GM12878 (cell line): Measurements from ENCODE around the gene TMPRSS13. TPM values are rescaled to one million over a fixed set of nuclear protein-coding genes. Genes with fewer than 3 reads are reported as not detected.

Experiments
- ATAC-seq: fragments of 200-7000 bp; cut with Tn5 transposase; 3 replicates; pipeline ENCODE4 v1.9.1; 2020; ENCODE audit warnings: mild to moderate bottlenecking, moderate library complexity
- BruUV-seq: library from RNA; stranded (reverse); fragments of 400-500 nt; replicated peaks from 2 replicates; lab custom pipeline; 2021; lab: Mats Ljungman, UMichigan
- CTCF ChIA-PET: fragments of 300-600 bp; sonication (Branson Sonifier 250); formaldehyde crosslinking; extraction: SDS; loops from one replicate; lab custom pipeline; 2021; ENCODE audit warnings: inconsistent platforms; lab: Yijun Ruan, JAX
- POLR2A ChIA-PET: fragments of 350-600 bp; formaldehyde crosslinking; extraction: SDS; loops from one replicate; lab custom pipeline; 2021; ENCODE audit warnings: inconsistent platforms; lab: Charles Lee
- RAD21 ChIA-PET: fragments of 300-600 bp; sonication (Branson Sonifier 250); formaldehyde crosslinking; loops from one replicate; lab custom pipeline; 2023; ENCODE audit warnings: antibody characterized with exemption; ENCODE audit not compliant: unreplicated experiment; lab: Charles Lee
- SMC1A ChIA-PET: fragments of 300-600 bp; sonication (Branson Sonifier 250); formaldehyde crosslinking; loops from one replicate; lab custom pipeline; 2023; ENCODE audit not compliant: unreplicated experiment, uncharacterized antibody; lab: Charles Lee
- DNase-seq: peaks from one replicate; pipeline ENCODE4 v3.0.0-alpha.2; 2011; ENCODE audit warnings: low read depth, low spot score
- FAIRE-seq: peaks from 3 replicates; lab custom pipeline; 2011; peaks lifted over from hg19 to GRCh38; lab: Jason Lieb, UNC
- H2AFZ ChIP-seq: 2 replicates; pipeline ENCODE4 v1.6.0; 2011; ENCODE audit warnings: low read depth, low read length, control low read depth; ENCODE audit not compliant: control insufficient read depth
- H3K27ac ChIP-seq: 2 replicates; pipeline ENCODE4 v1.5.1; 2011; ENCODE audit warnings: control low read depth; ENCODE audit not compliant: control insufficient read depth, insufficient read depth
- H3K27me3 ChIP-seq, 2 experiments: replicated peaks in 1 of 2; 2 replicates each; pipeline versions ENCODE4 v1.6.0 to v1.6.1; 2011; ENCODE audit warnings: low read length in 1 of 2; ENCODE audit not compliant: control insufficient read depth in 2 of 2, insufficient read depth in 2 of 2
- H3K36me3 ChIP-seq, 2 experiments: 2 replicates each; pipeline ENCODE4 v1.5.1; 2011; ENCODE audit warnings: low read length in 1 of 2; ENCODE audit not compliant: control insufficient read depth in 2 of 2, insufficient read depth in 2 of 2
- H3K4me1 ChIP-seq: 2 replicates; pipeline ENCODE4 v1.6.1; 2011; ENCODE audit warnings: mild to moderate bottlenecking, low read length, moderate library complexity, mixed read lengths; ENCODE audit not compliant: control insufficient read depth, insufficient read depth
- H3K4me2 ChIP-seq: 2 replicates; pipeline ENCODE4 v1.6.0; 2011; ENCODE audit warnings: control low read depth; ENCODE audit not compliant: control insufficient read depth, insufficient read depth
- H3K4me3 ChIP-seq: fragments of 200-600 bp; sonication (generic); 2 replicates; pipeline ENCODE4 v1.5.1; 2016
- H3K79me2 ChIP-seq: 2 replicates; pipeline ENCODE4 v1.6.0; 2011; ENCODE audit warnings: low read length; ENCODE audit not compliant: control insufficient read depth, insufficient read depth
- H3K9ac ChIP-seq: 2 replicates; pipeline ENCODE4 v1.8.0; 2011; ENCODE audit warnings: low read length, control low read depth, mixed read lengths; ENCODE audit not compliant: control insufficient read depth, insufficient read depth
- H3K9me3 ChIP-seq: replicated peaks from 3 replicates; pipeline ENCODE4 v1.5.1; 2011; ENCODE audit warnings: mild to moderate bottlenecking, low read length; ENCODE audit not compliant: control insufficient read depth, insufficient read depth
- H4K20me1 ChIP-seq: 2 replicates; pipeline ENCODE4 v1.6.0; 2011; ENCODE audit not compliant: control insufficient read depth, insufficient read depth
- BACH1 ChIP-seq: fragments of 450-650 bp; IDR thresholded peaks from 2 replicates; pipeline ENCODE4 v1.6.1; 2017; ENCODE audit warnings: mild to moderate bottlenecking, borderline replicate concordance
- CHD1 ChIP-seq: IDR thresholded peaks from 2 replicates; pipeline ENCODE4 v1.6.1; 2012; ENCODE audit warnings: low read depth, low read length, improper control_type of control experiment
- MYB ChIP-seq: fragments of 150-350 bp; IDR thresholded peaks from 2 replicates; pipeline ENCODE4 v1.6.1; 2014; ENCODE audit warnings: mild to moderate bottlenecking, low read depth, low read length, borderline replicate concordance
- SMC3 ChIP-seq: IDR thresholded peaks from 2 replicates; pipeline ENCODE4 v1.6.1; 2011; ENCODE audit warnings: low read length, improper control_type of control experiment, borderline replicate concordance
- WGBS: methylation state at CpG from one replicate; pipeline ENCODE4 v1.1.6; 2016; ENCODE audit warnings: low lambda C conversion rate; ENCODE audit not compliant: insufficient replicate concordance, insufficient coverage; ENCODE audit errors: missing lambda C conversion rate; 5-methylcytosine and 5-hydroxymethylcytosine counted together
- in situ Hi-C: fragments of 300-500 bp; cut with MboI; formaldehyde crosslinking; loops from 9 replicates; pipeline ENCODE4 v1.14.3; 2018; ENCODE audit warnings: mixed read lengths
- intact Hi-C: fragments of 100-400 bp; cut with micrococcal nuclease; formaldehyde crosslinking; loops from one replicate; pipeline ENCODE4 v1.14.2; 2022; ENCODE audit not compliant: unreplicated experiment
- polyA plus RNA-seq, 11 experiments: library from polyadenylated mRNA; depleted of rRNA in 4 of 11; unstranded in 6 of 11; stranded (reverse) in 5 of 11; fragments of >200 nt; fragmentation: Nextera tagmentation in 4 of 11; fragmentation: Illumina TruSeq in 1 of 11; extraction: Ambion mirVana in 4 of 11; extraction: Trizol in 1 of 11; gene quantifications; 1 replicate in 1 of 11; 2 replicates in 10 of 11; pipeline versions ENCODE4 v1.2.1 to v1.2.3, GENCODE V29; 2011 to 2016; ENCODE audit warnings: inconsistent platforms in 2 of 11, missing spikeins in 2 of 11, low read depth in 1 of 11
- total RNA-seq, 4 experiments: library from RNA; depleted of rRNA in 3 of 4; stranded (reverse); fragments of >200 nt in 3 of 4; fragmentation: Illumina TruSeq in 1 of 4; extraction: Trizol in 1 of 4; gene quantifications; 2 replicates each; pipeline versions ENCODE4 v1.2.1 to v1.2.3, GENCODE V29; 2013 to 2021
- TF ChIP-seq, protein P1 (sequence below): fragments of 450-650 bp; IDR thresholded peaks from 2 replicates; pipeline ENCODE4 v1.6.1; 2017; ENCODE audit warnings: low read depth, mild to moderate bottlenecking, moderate library complexity
- TF ChIP-seq, protein P2 (sequence below): IDR thresholded peaks from 2 replicates; pipeline ENCODE4 v1.6.1; 2012; ENCODE audit warnings: improper control_type of control experiment, low read depth, low read length; ENCODE audit not compliant: insufficient replicate concordance

Gene TMPRSS13
- total and polyA plus RNA-seq, 10 of the 15 experiments (the other 5 are each of a cell fraction or from before 2014, with no cell fraction given), result 0.05 to 0.50 (median 0.26) TPM; not detected in 2

DNA sequence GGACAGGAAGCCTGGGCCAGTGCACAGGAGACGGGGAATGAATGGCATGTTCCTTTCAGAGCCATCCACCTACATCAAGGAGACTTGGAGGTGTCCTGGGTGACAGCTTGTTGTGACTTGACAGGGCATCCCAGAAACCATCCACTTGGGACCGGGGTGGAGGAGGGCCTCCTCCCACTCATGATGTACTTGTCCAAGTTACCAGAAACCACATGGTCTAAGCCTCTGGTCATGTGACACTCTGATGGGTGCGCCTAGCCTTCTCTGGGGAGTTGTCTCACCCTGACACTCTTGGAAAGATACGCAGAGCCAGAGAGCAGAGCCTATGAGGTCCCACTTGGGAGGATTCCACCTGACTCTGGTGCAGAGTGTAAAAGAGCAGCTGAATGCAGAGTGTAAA lies 31.1 kb downstream of the TMPRSS13 start:
- Histone ChIP-seq H4K20me1 (no peaks in the 10 kb centered on the region), H3K9ac (no peak overlapping the region), H3K4me1 (peaks cover 4% of the 10 kb centered on the region), H3K27me3 (no peaks in the 10 kb centered on the region), H3K4me3 (no peak overlapping the region), H3K36me3 (no peaks in the 10 kb centered on the region), H3K4me2 (no peak overlapping the region), H3K79me2 (no peaks in the 10 kb centered on the region), H3K9me3 (no peaks in the 10 kb centered on the region), H3K27ac (no peak overlapping the region), H2AFZ (no peak overlapping the region)
- ATAC-seq, result no peak
- intact Hi-C loops (no loop called here), in situ Hi-C loops (no loop called here)
- no peak for FAIRE-seq
- 47% methylated on average over 4 of the region's 4 CpGs for WGBS
- TF ChIP-seq, protein P1, sequence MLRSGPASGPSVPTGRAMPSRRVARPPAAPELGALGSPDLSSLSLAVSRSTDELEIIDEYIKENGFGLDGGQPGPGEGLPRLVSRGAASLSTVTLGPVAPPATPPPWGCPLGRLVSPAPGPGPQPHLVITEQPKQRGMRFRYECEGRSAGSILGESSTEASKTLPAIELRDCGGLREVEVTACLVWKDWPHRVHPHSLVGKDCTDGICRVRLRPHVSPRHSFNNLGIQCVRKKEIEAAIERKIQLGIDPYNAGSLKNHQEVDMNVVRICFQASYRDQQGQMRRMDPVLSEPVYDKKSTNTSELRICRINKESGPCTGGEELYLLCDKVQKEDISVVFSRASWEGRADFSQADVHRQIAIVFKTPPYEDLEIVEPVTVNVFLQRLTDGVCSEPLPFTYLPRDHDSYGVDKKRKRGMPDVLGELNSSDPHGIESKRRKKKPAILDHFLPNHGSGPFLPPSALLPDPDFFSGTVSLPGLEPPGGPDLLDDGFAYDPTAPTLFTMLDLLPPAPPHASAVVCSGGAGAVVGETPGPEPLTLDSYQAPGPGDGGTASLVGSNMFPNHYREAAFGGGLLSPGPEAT, result no peak
- TF ChIP-seq, protein P2, sequence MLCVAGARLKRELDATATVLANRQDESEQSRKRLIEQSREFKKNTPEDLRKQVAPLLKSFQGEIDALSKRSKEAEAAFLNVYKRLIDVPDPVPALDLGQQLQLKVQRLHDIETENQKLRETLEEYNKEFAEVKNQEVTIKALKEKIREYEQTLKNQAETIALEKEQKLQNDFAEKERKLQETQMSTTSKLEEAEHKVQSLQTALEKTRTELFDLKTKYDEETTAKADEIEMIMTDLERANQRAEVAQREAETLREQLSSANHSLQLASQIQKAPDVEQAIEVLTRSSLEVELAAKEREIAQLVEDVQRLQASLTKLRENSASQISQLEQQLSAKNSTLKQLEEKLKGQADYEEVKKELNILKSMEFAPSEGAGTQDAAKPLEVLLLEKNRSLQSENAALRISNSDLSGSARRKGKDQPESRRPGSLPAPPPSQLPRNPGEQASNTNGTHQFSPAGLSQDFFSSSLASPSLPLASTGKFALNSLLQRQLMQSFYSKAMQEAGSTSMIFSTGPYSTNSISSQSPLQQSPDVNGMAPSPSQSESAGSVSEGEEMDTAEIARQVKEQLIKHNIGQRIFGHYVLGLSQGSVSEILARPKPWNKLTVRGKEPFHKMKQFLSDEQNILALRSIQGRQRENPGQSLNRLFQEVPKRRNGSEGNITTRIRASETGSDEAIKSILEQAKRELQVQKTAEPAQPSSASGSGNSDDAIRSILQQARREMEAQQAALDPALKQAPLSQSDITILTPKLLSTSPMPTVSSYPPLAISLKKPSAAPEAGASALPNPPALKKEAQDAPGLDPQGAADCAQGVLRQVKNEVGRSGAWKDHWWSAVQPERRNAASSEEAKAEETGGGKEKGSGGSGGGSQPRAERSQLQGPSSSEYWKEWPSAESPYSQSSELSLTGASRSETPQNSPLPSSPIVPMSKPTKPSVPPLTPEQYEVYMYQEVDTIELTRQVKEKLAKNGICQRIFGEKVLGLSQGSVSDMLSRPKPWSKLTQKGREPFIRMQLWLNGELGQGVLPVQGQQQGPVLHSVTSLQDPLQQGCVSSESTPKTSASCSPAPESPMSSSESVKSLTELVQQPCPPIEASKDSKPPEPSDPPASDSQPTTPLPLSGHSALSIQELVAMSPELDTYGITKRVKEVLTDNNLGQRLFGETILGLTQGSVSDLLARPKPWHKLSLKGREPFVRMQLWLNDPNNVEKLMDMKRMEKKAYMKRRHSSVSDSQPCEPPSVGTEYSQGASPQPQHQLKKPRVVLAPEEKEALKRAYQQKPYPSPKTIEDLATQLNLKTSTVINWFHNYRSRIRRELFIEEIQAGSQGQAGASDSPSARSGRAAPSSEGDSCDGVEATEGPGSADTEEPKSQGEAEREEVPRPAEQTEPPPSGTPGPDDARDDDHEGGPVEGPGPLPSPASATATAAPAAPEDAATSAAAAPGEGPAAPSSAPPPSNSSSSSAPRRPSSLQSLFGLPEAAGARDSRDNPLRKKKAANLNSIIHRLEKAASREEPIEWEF, result no peak
- no peak for TF ChIP-seq CHD1
- TF ChIP-seq MYB, result no peak
- no peak for TF ChIP-seq SMC3
- TF ChIP-seq BACH1, result no peak
- no peak for DNase-seq
- BruUV-seq, result no TSS peak
- RAD21 ChIA-PET, result no interaction called here
- POLR2A ChIA-PET, result no interaction called here
- CTCF ChIA-PET, result interaction anchor here (1.1 to 1.3 kb wide), 2 partner anchors 49 kb away, joined by 3 to 4 read pairs; no protein-coding TSS in a partner anchor
- SMC1A ChIA-PET, result interaction anchor here (1.1 to 2.6 kb wide), 5 partner anchors 8 to 90 kb away, joined by 3 to 8 read pairs (median 5); partner anchors contain the start of gene FXYD2
